Activated CD4-positive, alpha-beta T cell treated with anti-CD3 and anti-CD28 coated beads, Interleukin-2, amount 10 ng/mL, durations not matched to agents 7 days and 5 days (primary cell): ENCODE measurements around the gene COL9A3. TPM values are rescaled to one million over a fixed set of nuclear protein-coding genes. Genes with fewer than 3 reads are reported as not detected.

Experiments
- CTCF ChIA-PET: fragments of 350-600 bp; sonication (Branson Sonifier 250); formaldehyde crosslinking; loops from one replicate; lab custom pipeline; 2021; ENCODE audit warnings: antibody characterized with exemption; lab: Charles Lee
- POLR2A ChIA-PET: fragments of 350-600 bp; sonication (Branson Sonifier 250); formaldehyde crosslinking; loops from one replicate; lab custom pipeline; 2021; ENCODE audit warnings: antibody characterized with exemption; lab: Charles Lee
- DNase-seq: peaks from one replicate; pipeline ENCODE4 v3.0.0-alpha.2; 2020
- H3K27ac Mint-ChIP-seq: one replicate; pipeline ENCODE4 v1.8.0; 2021; ENCODE audit warnings: mild to moderate bottlenecking, moderate library complexity, mixed read lengths
- H3K27me3 Mint-ChIP-seq: one replicate; pipeline ENCODE4 v1.8.0; 2021; ENCODE audit warnings: mixed read lengths
- H3K36me3 Mint-ChIP-seq: one replicate; pipeline ENCODE4 v1.8.0; 2021; ENCODE audit warnings: low read depth, mixed read lengths
- H3K4me1 Mint-ChIP-seq: one replicate; pipeline ENCODE4 v1.8.0; 2021; ENCODE audit warnings: mixed read lengths
- H3K4me3 Mint-ChIP-seq: one replicate; pipeline ENCODE4 v1.8.0; 2021; ENCODE audit warnings: mild to moderate bottlenecking, moderate library complexity, mixed read lengths
- H3K9me3 Mint-ChIP-seq: one replicate; pipeline ENCODE4 v1.8.0; 2021; ENCODE audit warnings: mixed read lengths
- total RNA-seq, 2 experiments: library from RNA; stranded (reverse); gene quantifications; one replicate each; pipeline ENCODE4 v1.2.3, GENCODE V29; 2021

The COL9A3 gene
- total RNA-seq, 2 experiments from 2014 or later = not detected

GRCh38 chr20:62818592-62819493 lies 2.0 kb downstream of the COL9A3 start:
- Mint-ChIP-seq H3K9me3 (no peaks in the 10 kb centered on the region), H3K36me3 (no peaks in the 10 kb centered on the region), H3K4me1 (peaks cover 1% of the 10 kb centered on the region), H3K4me3 (no peak overlapping the region), H3K27ac (no peak overlapping the region), H3K27me3 (peaks cover 25% of the 10 kb centered on the region)
- ChIA-PET POLR2A (no interaction called here), CTCF (no interaction called here)
- DNase-seq = no peak

DNA sequence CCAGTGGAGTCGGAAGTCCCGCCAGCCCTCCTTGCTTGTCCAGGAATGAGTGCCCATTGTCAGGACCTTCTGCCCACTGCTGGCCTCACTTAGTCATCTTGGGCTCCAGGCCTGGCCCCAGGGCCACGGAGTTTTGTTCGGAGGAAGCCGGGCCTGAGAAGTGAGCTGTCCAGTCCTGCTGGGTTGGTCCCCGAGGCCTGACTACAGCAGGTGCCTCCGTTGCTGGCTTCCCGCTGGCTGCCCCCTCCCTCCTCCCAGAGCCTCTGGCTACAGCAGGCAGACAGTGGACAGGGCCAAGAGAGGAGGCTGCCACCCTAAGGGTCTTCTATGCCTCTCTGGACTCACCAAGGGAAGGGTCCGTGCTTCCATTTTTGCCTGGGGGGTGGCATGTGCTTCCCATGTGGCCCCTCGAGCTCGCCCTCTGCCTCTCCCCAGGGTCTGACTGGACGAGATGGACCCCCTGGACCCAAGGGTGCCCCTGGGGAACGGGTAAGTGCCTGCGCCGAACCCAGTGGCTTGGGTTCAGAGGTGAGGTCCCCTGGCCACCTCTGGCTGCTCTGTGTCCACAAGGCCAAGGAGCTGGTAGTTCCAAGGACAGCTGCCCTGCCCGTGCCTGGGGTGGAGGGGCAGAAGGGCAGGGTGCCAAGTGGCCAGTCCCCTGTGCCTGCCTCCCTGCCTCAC lies 2.8 kb downstream of the COL9A3 start:
- CTCF ChIA-PET = no interaction called here
- Mint-ChIP-seq H3K9me3 (no peaks in the 10 kb centered on the region), H3K36me3 (no peaks in the 10 kb centered on the region)

DNA sequence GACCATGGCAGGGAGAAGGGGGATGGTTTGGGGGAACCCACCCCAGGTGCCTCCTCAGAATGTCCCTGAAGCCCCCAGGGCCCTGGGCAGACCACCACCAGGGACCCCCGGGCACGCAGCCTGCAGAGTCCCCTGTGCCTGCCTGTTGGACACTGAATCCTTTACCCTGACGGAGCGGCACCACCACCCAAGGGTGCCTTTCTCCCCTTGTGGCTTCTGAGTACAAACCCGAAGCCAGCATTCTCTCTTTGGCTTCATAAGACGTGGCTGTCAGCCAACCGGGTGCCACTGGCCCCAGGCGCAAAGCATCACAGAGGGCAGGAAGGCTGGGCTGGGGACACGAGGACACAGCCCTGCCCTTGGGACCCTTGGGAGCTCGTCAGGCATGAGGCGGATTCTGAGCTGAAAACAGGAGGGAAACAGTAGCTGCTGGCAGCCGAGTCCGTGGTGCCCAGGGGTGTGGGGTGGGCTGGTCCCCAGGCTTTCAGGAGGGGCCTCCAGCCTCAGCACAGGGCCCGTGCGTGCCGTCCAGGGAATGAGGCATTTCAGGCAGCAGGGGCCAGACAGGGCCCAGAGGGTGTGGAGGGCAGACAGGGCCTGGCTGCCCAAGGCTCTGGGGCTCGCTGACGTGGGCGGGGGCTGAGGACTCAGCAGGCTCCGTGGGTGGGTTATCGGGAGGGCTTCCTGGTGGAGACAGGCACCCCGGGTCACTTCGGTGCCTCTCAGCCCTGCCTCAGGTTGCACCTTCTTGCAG lies 3.5 kb downstream of the COL9A3 start:
- H3K4me1 Mint-ChIP-seq = peaks cover 1% of the 10 kb centered on the region
- ChIA-PET CTCF (interaction anchor here (3.6 kb wide), 1 partner anchor 12 kb away, joined by 17 read pairs; no protein-coding TSS in a partner anchor), POLR2A (no interaction called here)
- H3K36me3 Mint-ChIP-seq = no peaks in the 10 kb centered on the region
- H3K27me3 Mint-ChIP-seq = peaks cover 17% of the 10 kb centered on the region
- no peak overlapping the region for H3K4me3 Mint-ChIP-seq
- no peak overlapping the region for H3K27ac Mint-ChIP-seq
- H3K9me3 Mint-ChIP-seq = no peaks in the 10 kb centered on the region
- no peak for DNase-seq

More for the DNA sequence above, 2.8 kb downstream of the COL9A3 start:
- Mint-ChIP-seq H3K4me3 (no peak overlapping the region), H3K27me3 (peaks cover 22% of the 10 kb centered on the region), H3K27ac (no peak overlapping the region), H3K4me1 (peaks cover 1% of the 10 kb centered on the region)
- DNase-seq = no peak
- POLR2A ChIA-PET = no interaction called here

DNA sequence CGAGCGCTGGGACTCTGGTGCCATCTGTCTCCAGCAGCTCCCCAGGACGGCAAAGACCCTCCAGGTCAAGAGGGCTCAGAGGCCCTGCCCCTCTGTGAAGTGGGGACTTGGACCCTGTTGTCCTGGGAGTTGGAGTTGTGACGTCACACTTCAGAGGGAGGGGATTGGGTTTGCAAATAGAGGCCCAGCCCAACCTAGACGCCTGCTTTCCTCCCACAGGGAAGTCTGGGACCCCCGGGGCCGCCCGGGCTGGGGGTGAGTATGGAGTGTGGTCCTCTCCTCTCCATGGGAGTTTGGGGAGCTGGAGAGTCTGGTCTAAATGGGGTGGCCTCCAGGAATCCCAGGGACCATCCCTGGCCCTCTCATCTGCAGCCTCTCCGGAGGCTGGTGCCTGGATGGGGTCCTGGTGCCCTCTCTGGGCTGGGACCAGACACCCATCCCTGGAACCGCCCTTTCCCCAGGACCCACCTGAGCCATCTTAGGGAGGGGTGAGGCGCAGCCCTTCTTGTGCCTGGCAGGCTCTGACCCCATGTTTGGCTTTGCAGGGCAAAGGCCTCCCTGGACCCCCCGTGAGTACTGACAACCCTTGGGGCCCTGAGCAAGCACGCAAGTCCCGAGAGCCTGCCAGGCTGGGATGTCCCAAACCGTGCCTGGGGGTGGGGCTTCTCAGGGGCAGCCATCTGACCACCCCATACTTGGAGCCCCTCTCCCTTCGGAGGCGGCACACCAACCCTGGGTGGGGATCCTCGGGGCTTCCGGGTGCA lies 4.3 kb downstream of the COL9A3 start:
- H3K4me1 Mint-ChIP-seq = peaks cover 1% of the 10 kb centered on the region
- no peak overlapping the region for H3K4me3 Mint-ChIP-seq
- no peak overlapping the region for H3K27ac Mint-ChIP-seq
- CTCF ChIA-PET = interaction anchor here (3.6 kb wide), 1 partner anchor 13 kb away, joined by 17 read pairs; no protein-coding TSS in a partner anchor
- no peak for DNase-seq
- H3K9me3 Mint-ChIP-seq = no peaks in the 10 kb centered on the region
- POLR2A ChIA-PET = no interaction called here
- peaks cover 10% of the 10 kb centered on the region for H3K27me3 Mint-ChIP-seq
- H3K36me3 Mint-ChIP-seq = no peaks in the 10 kb centered on the region

- CTCF ChIA-PET = interaction anchor here (1.0 to 3.6 kb wide), 2 partner anchors 13 to 24 kb away, joined by 3 to 17 read pairs; no protein-coding TSS in a partner anchor
Measured at GRCh38 chr20:62821726-62822210, 4.9 kb downstream of the COL9A3 start.

DNA sequence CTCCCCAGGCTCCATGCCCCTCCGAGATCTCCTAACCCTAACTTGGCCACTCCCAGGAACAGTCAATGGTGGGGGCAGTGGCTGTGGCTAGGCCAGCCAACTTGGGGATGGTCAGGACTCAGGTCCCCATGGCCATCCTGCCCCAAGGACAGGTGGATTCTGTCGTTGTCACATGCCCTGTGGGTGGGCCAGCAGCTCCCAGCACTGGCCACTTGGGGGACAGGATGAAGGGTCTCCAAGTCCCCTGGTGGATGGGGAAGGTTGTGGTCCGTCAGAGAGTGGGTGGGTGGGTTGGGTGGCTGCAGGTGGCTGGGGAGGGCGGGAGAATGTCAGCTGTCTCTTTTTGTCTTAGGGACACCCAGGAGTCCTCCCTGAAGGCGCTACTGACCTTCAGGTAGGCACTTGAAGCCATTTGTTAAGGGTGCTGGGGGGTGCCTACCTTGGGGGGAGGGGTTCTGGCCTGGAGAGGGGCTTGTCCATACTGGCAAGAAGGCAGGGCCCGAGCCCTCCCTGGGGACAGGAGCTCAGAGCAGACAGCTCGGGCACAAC lies 5.5 kb downstream of the COL9A3 start:
- Mint-ChIP-seq H3K36me3 (no peaks in the 10 kb centered on the region), H3K9me3 (no peaks in the 10 kb centered on the region), H3K4me3 (no peak overlapping the region), H3K27me3 (peaks cover 7% of the 10 kb centered on the region), H3K27ac (no peak overlapping the region), H3K4me1 (no peaks in the 10 kb centered on the region)
- ChIA-PET CTCF (interaction anchor here (0.9 to 3.6 kb wide), 4 partner anchors 11 to 23 kb away, joined by 3 to 17 read pairs (median 3); no protein-coding TSS in a partner anchor), POLR2A (no interaction called here)
- DNase-seq = no peak

More at GRCh38 chr20:62821726-62822210, 4.9 kb downstream of the COL9A3 start:
- no peaks in the 10 kb centered on the region for H3K4me1 Mint-ChIP-seq
- no peak for DNase-seq
- POLR2A ChIA-PET = no interaction called here
- H3K9me3 Mint-ChIP-seq = no peaks in the 10 kb centered on the region
- no peak overlapping the region for H3K4me3 Mint-ChIP-seq
- no peak overlapping the region for H3K27ac Mint-ChIP-seq
- peaks cover 7% of the 10 kb centered on the region for H3K27me3 Mint-ChIP-seq
- H3K36me3 Mint-ChIP-seq = no peaks in the 10 kb centered on the region

- peak; percentile 53 for DNase-seq
- no peak overlapping the region for H3K4me3 Mint-ChIP-seq
- no peak overlapping the region for H3K27ac Mint-ChIP-seq
- no peaks in the 10 kb centered on the region for H3K36me3 Mint-ChIP-seq
- H3K9me3 Mint-ChIP-seq = no peaks in the 10 kb centered on the region
- POLR2A ChIA-PET = no interaction called here
- peaks cover 4% of the 10 kb centered on the region for H3K27me3 Mint-ChIP-seq
- CTCF ChIA-PET = interaction anchor here (0.9 to 3.6 kb wide), 4 partner anchors 10 to 23 kb away, joined by 3 to 17 read pairs (median 3); no protein-coding TSS in a partner anchor
- no peaks in the 10 kb centered on the region for H3K4me1 Mint-ChIP-seq
Measured at GRCh38 chr20:62822788-62823651, 6.2 kb downstream of the COL9A3 start.

DNA sequence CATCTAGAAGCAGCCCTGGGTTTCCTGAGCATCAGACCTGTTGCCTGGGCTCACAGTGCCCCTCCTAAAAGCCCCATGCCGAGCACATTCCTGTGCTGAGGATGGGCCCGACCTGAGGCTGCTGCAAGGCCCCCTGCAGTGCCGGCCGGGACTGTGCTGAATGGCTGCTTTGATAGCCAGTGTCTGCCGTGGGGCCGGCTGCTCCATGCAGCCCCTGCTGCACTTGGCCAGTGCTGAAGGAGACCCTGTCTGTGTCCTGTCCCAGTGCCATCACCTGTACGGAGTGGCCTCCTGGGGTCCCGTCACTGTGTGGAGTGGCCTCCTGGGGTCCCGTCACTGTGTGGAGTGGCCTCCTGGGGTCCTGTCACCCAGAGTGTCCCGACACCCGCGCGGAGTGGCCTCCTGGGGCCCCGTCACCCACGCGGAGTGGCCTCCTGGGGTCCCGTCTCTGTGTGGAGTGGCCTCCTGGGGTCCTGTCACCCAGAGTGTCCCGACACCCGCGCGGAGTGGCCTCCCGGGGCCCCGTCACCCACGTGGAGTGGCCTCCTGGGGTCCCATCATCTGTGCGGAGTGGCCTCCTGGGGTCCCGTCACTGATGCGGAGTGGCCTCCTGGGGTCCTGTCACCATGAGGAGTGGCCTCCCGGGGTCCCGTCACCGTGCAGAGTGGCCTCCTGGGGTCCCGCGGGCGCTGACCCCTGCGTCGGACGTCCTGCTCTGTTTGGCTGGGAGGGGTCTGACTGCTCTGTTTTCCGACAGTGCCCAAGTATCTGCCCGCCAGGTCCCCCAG lies 7.0 kb downstream of the COL9A3 start:
- ChIA-PET POLR2A (no interaction called here), CTCF (interaction anchor here (3.6 kb wide), 1 partner anchor 16 kb away, joined by 17 read pairs; no protein-coding TSS in a partner anchor)
- DNase-seq = no peak
- no peaks in the 10 kb centered on the region for H3K4me1 Mint-ChIP-seq
- H3K27me3 Mint-ChIP-seq = no peaks in the 10 kb centered on the region
- H3K27ac Mint-ChIP-seq = no peak overlapping the region
- H3K9me3 Mint-ChIP-seq = no peaks in the 10 kb centered on the region
- H3K4me3 Mint-ChIP-seq = no peak overlapping the region
- no peaks in the 10 kb centered on the region for H3K36me3 Mint-ChIP-seq

- POLR2A ChIA-PET = no interaction called here
- peak; percentile 52 for DNase-seq
- no peak overlapping the region for H3K4me3 Mint-ChIP-seq
Measured at GRCh38 chr20:62824476-62825332, 7.9 kb downstream of the COL9A3 start.

More at GRCh38 chr20:62824476-62825332, 7.9 kb downstream of the COL9A3 start:
- Mint-ChIP-seq H3K27ac (no peak overlapping the region), H3K4me1 (no peaks in the 10 kb centered on the region), H3K9me3 (no peaks in the 10 kb centered on the region), H3K36me3 (no peaks in the 10 kb centered on the region), H3K27me3 (no peaks in the 10 kb centered on the region)
- CTCF ChIA-PET = no interaction called here
